H1 (cell line): ENCODE measurements around the gene FBXO41. TPM values are rescaled to one million over a fixed set of nuclear protein-coding genes. Genes with fewer than 3 reads are reported as not detected.
A peak's percentile ranks its signal among the peaks of the same experiment; 100 is the strongest.

Source experiments
- CTCF ChIA-PET: fragments of 300-600 bp; sonication (Branson Sonifier 250); formaldehyde crosslinking; loops from one replicate; lab custom pipeline; 2021; ENCODE audit not compliant: partially characterized antibody; lab: Charles Lee
- POLR2A ChIA-PET: fragments of 300-600 bp; sonication (Branson Sonifier 250); formaldehyde crosslinking; loops from one replicate; lab custom pipeline; 2021; ENCODE audit warnings: inconsistent platforms; ENCODE audit not compliant: partially characterized antibody; lab: Charles Lee
- DNase-seq, 2 experiments: peaks; one replicate each; pipeline versions ENCODE4 v3.0.0 to v3.0.0-alpha.2; 2010 to 2022; ENCODE audit warnings: low spot score in 2 of 2, low read depth in 1 of 2, mixed read lengths in 1 of 2
- FAIRE-seq: peaks from 2 replicates; lab custom pipeline; 2011; peaks lifted over from hg19 to GRCh38; lab: Jason Lieb, UNC
- H2AFZ ChIP-seq: 2 replicates; pipeline ENCODE4 v1.8.1; 2012; ENCODE audit warnings: low read length, inconsistent platforms
- H2AK5ac ChIP-seq: 2 replicates; pipeline ENCODE4 v1.6.1; 2013; ENCODE audit warnings: low read depth, low read length
- H2BK120ac ChIP-seq: replicated peaks from 2 replicates; pipeline ENCODE3; 2013; ENCODE audit warnings: low read depth, low read length, inconsistent platforms
- H2BK12ac ChIP-seq: 2 replicates; pipeline ENCODE4 v1.6.1; 2013; ENCODE audit warnings: low read depth, low read length
- H2BK15ac ChIP-seq: 2 replicates; pipeline ENCODE4 v1.6.1; 2013; ENCODE audit warnings: low read length
- H2BK20ac ChIP-seq: 2 replicates; pipeline ENCODE4 v1.6.1; 2013; ENCODE audit warnings: low read length
- H2BK5ac ChIP-seq: 2 replicates; pipeline ENCODE4 v1.6.1; 2013; ENCODE audit warnings: low read depth, low read length
- H3K14ac ChIP-seq: 2 replicates; pipeline ENCODE4 v1.6.1; 2013; ENCODE audit warnings: inconsistent platforms; ENCODE audit not compliant: insufficient read length
- H3K18ac ChIP-seq: 2 replicates; pipeline ENCODE4 v1.6.1; 2013; ENCODE audit warnings: low read length; ENCODE audit errors: extremely low read depth
- H3K23ac ChIP-seq: 2 replicates; pipeline ENCODE4 v1.6.1; 2013; ENCODE audit warnings: inconsistent platforms; ENCODE audit not compliant: insufficient read length
- H3K23me2 ChIP-seq: 2 replicates; pipeline ENCODE4 v1.6.1; 2013; ENCODE audit warnings: low read depth, low read length
- H3K27ac ChIP-seq: 2 replicates; pipeline ENCODE4 v1.6.1; 2011; ENCODE audit warnings: low read depth, low read length, inconsistent platforms
- H3K27me3 ChIP-seq, 4 experiments: replicated peaks in 1 of 4; 1 replicate in 1 of 4; 2 replicates in 3 of 4; pipeline versions ENCODE4 v1.6.1 to v1.8.1; 2011 to 2013; ENCODE audit warnings: low read length in 3 of 4, mild to moderate bottlenecking in 3 of 4, inconsistent platforms in 2 of 4, mixed read lengths in 2 of 4, moderate library complexity in 1 of 4; ENCODE audit not compliant: control insufficient read depth in 3 of 4, insufficient read depth in 3 of 4; ENCODE audit errors: extremely low read depth in 1 of 4
- H3K36me3 ChIP-seq, 4 experiments: 2 replicates each; pipeline versions ENCODE4 v1.6.1 to v1.8.1; 2011 to 2013; ENCODE audit warnings: mild to moderate bottlenecking in 4 of 4, low read length in 3 of 4, moderate library complexity in 2 of 4, control low read depth in 1 of 4, inconsistent platforms in 1 of 4; ENCODE audit not compliant: insufficient read depth in 4 of 4, control insufficient read depth in 2 of 4
- H3K4ac ChIP-seq: replicated peaks from 2 replicates; pipeline ENCODE3; 2013; ENCODE audit warnings: low read length, low read depth, mixed read lengths, inconsistent platforms; ENCODE audit not compliant: insufficient read length
- H3K4me1 ChIP-seq, 4 experiments: replicated peaks in 1 of 4; 1 replicate in 1 of 4; 2 replicates in 3 of 4; pipeline versions ENCODE4 v1.6.1 to v1.8.1; 2011 to 2013; ENCODE audit warnings: low read length in 3 of 4, inconsistent platforms in 2 of 4, mixed read lengths in 1 of 4; ENCODE audit not compliant: insufficient read depth in 4 of 4, control insufficient read depth in 3 of 4
- H3K4me2 ChIP-seq, 2 experiments: 2 replicates each; pipeline versions ENCODE4 v1.6.1 to v1.8.1; 2011 to 2013; ENCODE audit warnings: low read depth in 2 of 2, low read length in 2 of 2, control low read depth in 1 of 2, inconsistent platforms in 1 of 2, mild to moderate bottlenecking in 1 of 2; ENCODE audit not compliant: insufficient read depth in 1 of 2
- H3K4me3 ChIP-seq, 4 experiments: fragments of 200-600, 300-600 bp in 1 of 4; sonication (generic), shearing (Covaris generic), sonication (Bioruptor Twin) in 1 of 4; 2 replicates each; pipeline versions ENCODE4 v1.5.1 to v1.8.1; 2011 to 2016; ENCODE audit warnings: low read length in 4 of 4, low read depth in 3 of 4, control low read depth in 2 of 4, inconsistent platforms in 2 of 4, mild to moderate bottlenecking in 2 of 4, mixed read lengths in 1 of 4, moderate library complexity in 1 of 4; ENCODE audit not compliant: insufficient read depth in 2 of 4; ENCODE audit errors: extremely low read depth in 1 of 4
- H3K56ac ChIP-seq: replicated peaks from 2 replicates; pipeline ENCODE3; 2013; ENCODE audit warnings: low read depth, mild to moderate bottlenecking, mixed read lengths, low read length, inconsistent platforms; ENCODE audit not compliant: insufficient read length
- H3K79me1 ChIP-seq: 2 replicates; pipeline ENCODE4 v1.6.1; 2013; ENCODE audit warnings: low read depth, low read length, control low read depth
- H3K79me2 ChIP-seq, 2 experiments: 2 replicates each; pipeline versions ENCODE4 v1.6.1 to v1.8.1; 2012 to 2013; ENCODE audit warnings: low read length in 2 of 2, mild to moderate bottlenecking in 2 of 2, inconsistent platforms in 1 of 2; ENCODE audit not compliant: insufficient read depth in 2 of 2, control insufficient read depth in 1 of 2
- H3K9ac ChIP-seq, 4 experiments: replicated peaks in 1 of 4; 1 replicate in 1 of 4; 2 replicates in 3 of 4; pipeline versions ENCODE4 v1.6.1 to v1.8.1; 2011 to 2013; ENCODE audit warnings: low read depth in 3 of 4, low read length in 3 of 4, control low read depth in 2 of 4, mild to moderate bottlenecking in 2 of 4, moderate library complexity in 2 of 4, inconsistent platforms in 1 of 4; ENCODE audit errors: extremely low read depth in 1 of 4
- H3K9me3 ChIP-seq, 2 experiments: 2 replicates each; pipeline versions ENCODE4 v1.6.1 to v1.8.1; 2012 to 2013; ENCODE audit warnings: mild to moderate bottlenecking in 2 of 2, moderate library complexity in 2 of 2, control low read depth in 1 of 2, inconsistent platforms in 1 of 2, low read depth in 1 of 2, low read length in 1 of 2, mixed read lengths in 1 of 2; ENCODE audit not compliant: insufficient read depth in 2 of 2
- H4K20me1 ChIP-seq, 2 experiments: replicated peaks in 1 of 2; 2 replicates each; pipeline versions ENCODE3 to v1.8.1; 2011 to 2013; ENCODE audit warnings: inconsistent platforms in 2 of 2, low read length in 2 of 2, mild to moderate bottlenecking in 1 of 2; ENCODE audit not compliant: insufficient read depth in 2 of 2, control insufficient read depth in 1 of 2
- H4K5ac ChIP-seq: 2 replicates; pipeline ENCODE4 v1.6.1; 2013; ENCODE audit warnings: low read length, low read depth, mixed read lengths, inconsistent platforms; ENCODE audit not compliant: insufficient read length
- H4K8ac ChIP-seq: 2 replicates; pipeline ENCODE4 v1.8.0; 2013; ENCODE audit warnings: mild to moderate bottlenecking, moderate library complexity, low read length, inconsistent platforms; ENCODE audit not compliant: insufficient read depth; ENCODE audit errors: extremely low read depth
- H4K91ac ChIP-seq: replicated peaks from 2 replicates; pipeline ENCODE3; 2013; ENCODE audit warnings: low read length, mixed read lengths, inconsistent platforms; ENCODE audit not compliant: insufficient read length
- ASH2L ChIP-seq: fragments of 200-600, 300-600 bp; sonication (generic); IDR thresholded peaks from one replicate; pipeline ENCODE4 v1.7.1; 2017; ENCODE audit warnings: low read length
- ATF2 ChIP-seq: IDR thresholded peaks from 2 replicates; pipeline ENCODE4 v1.6.1; 2012; ENCODE audit warnings: low read length, inconsistent platforms
- BACH1 ChIP-seq: IDR thresholded peaks from 2 replicates; pipeline ENCODE4 v1.6.1; 2012; ENCODE audit warnings: low read length, improper control_type of control experiment
- CBX8 ChIP-seq: fragments of 300-800, 300-1000 bp; sonication (generic); IDR thresholded peaks from 2 replicates; pipeline ENCODE4 v1.7.1; 2016; ENCODE audit warnings: low read depth, low read length, borderline replicate concordance
- CREB1 ChIP-seq: IDR thresholded peaks from 2 replicates; pipeline ENCODE4 v1.6.1; 2012; ENCODE audit warnings: inconsistent platforms
- EGR1 ChIP-seq: IDR thresholded peaks from 2 replicates; pipeline ENCODE4 v1.6.1; 2011; ENCODE audit warnings: low read depth, low read length, borderline replicate concordance
- EP300 ChIP-seq, 2 experiments: IDR thresholded peaks; 1 replicate in 1 of 2; 2 replicates in 1 of 2; pipeline ENCODE4 v1.6.1; 2011 to 2012; ENCODE audit warnings: low read depth in 2 of 2, low read length in 2 of 2, mild to moderate bottlenecking in 2 of 2, borderline replicate concordance in 1 of 2, inconsistent platforms in 1 of 2, moderate library complexity in 1 of 2
- FOSL1 ChIP-seq: IDR thresholded peaks from 2 replicates; pipeline ENCODE4 v1.6.1; 2011; ENCODE audit warnings: mild to moderate bottlenecking, low read depth, low read length, moderate library complexity; ENCODE audit not compliant: insufficient read depth
- HDAC6 ChIP-seq: IDR thresholded peaks from one replicate; pipeline ENCODE4 v1.7.1; 2012; ENCODE audit warnings: low read depth, mild to moderate bottlenecking, inconsistent platforms, low read length, moderate library complexity
- MAFK ChIP-seq: IDR thresholded peaks from 2 replicates; pipeline ENCODE4 v1.6.1; 2012; ENCODE audit warnings: low read depth, mild to moderate bottlenecking, improper control_type of control experiment, low read length
- POLR2A ChIP-seq, 2 experiments: IDR thresholded peaks; 1 replicate in 1 of 2; 2 replicates in 1 of 2; pipeline ENCODE4 v1.6.1; 2011; ENCODE audit warnings: low read depth in 2 of 2, low read length in 2 of 2, mild to moderate bottlenecking in 2 of 2; ENCODE audit errors: control extremely low read depth in 1 of 2
- SIX5 ChIP-seq: IDR thresholded peaks from 2 replicates; pipeline ENCODE4 v1.6.1; 2011; ENCODE audit warnings: mild to moderate bottlenecking, low read depth, low read length
- WGBS, 2 experiments: shearing (Covaris generic) in 1 of 2; methylation state at CpG; one replicate each; pipeline versions ENCODE4 v1.1.6 to v1.1.7; 2013 to 2015; ENCODE audit warnings: low lambda C conversion rate in 2 of 2, mixed read lengths in 2 of 2, inconsistent platforms in 1 of 2, low coverage in 1 of 2, missing lambda C conversion rate in 1 of 2; ENCODE audit not compliant: insufficient replicate concordance in 2 of 2, insufficient coverage in 1 of 2, insufficient read length in 1 of 2; ENCODE audit errors: extremely low coverage in 1 of 2, missing lambda C conversion rate in 1 of 2; 5-methylcytosine and 5-hydroxymethylcytosine counted together
- polyA plus RNA-seq, 7 experiments: library from polyadenylated mRNA; depleted of rRNA in 3 of 7; stranded (reverse) in 5 of 7; unstranded in 2 of 7; fragments of >200 nt in 5 of 7; fragments of 200-250 nt in 2 of 7; gene quantifications; 1 replicate in 5 of 7; 2 replicates in 1 of 7; 4 replicates in 1 of 7; pipeline versions ENCODE4 v1.2.1 to v1.2.3, GENCODE V29; 2011 to 2013; ENCODE audit warnings: missing spikeins in 2 of 7, mixed read lengths in 2 of 7
- total RNA-seq: library from RNA; stranded (reverse); fragmentation: NEBNext Ultra II Directional; extraction: Animal tissue kit (Norgen Biotek cat#: 25700); gene quantifications from 2 replicates; pipeline ENCODE4 v1.2.1, GENCODE V29; 2021
- TF ChIP-seq, protein P1 (sequence below): IDR thresholded peaks from 2 replicates; pipeline ENCODE4 v1.6.1; 2012; ENCODE audit warnings: inconsistent platforms

The FBXO41 gene
- total and polyA plus RNA-seq, 2 of the 8 experiments (the other 6 are each of a cell fraction or from before 2014, with no cell fraction given) = 11.2 to 14.3 TPM

DNA sequence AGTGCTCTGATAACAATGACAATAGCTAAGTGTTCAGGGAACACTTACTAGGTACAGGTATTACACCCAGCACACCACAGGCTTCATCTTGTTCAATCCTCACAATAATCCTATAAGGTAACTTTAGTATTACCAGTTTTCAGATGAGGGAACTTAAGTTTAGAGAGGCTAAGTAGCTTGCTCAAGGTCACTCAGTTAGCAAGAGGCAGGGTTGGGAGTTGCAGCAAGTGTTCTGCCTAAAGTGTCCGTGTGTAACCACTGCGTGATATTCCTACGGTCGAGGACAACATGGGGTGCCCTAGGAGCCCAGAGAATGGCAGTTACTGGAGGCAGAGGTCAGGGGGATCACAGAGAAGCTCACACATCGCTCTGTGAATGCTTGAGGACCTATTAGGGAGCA, 39.3 kb upstream of the FBXO41 start:
- Histone ChIP-seq H3K79me1 (no peaks in the 10 kb centered on the region), H2BK5ac (no peak overlapping the region), H3K4ac (no peak overlapping the region), H3K9me3 (no peaks in the 10 kb centered on the region), H3K79me2 (no peaks in the 10 kb centered on the region), H3K27me3 (no peaks in the 10 kb centered on the region), H4K91ac (no peak overlapping the region), H2BK12ac (no peak overlapping the region), H3K23ac (no peak overlapping the region), H2BK120ac (no peak overlapping the region), H3K18ac (no peak overlapping the region), H3K9ac (no peak overlapping the region), H3K27ac (no peak overlapping the region), H3K4me1 (no peaks in the 10 kb centered on the region), H2BK15ac (no peak overlapping the region), H3K4me2 (no peak overlapping the region), H3K56ac (no peak overlapping the region), H4K5ac (no peak overlapping the region), H3K36me3 (no peaks in the 10 kb centered on the region), H3K4me3 (no peak overlapping the region), H3K14ac (no peak overlapping the region), H2BK20ac (no peak overlapping the region), H2AFZ (peak overlapping the region; percentile 57; the same call in 1 of the 2 replicates), H4K20me1 (no peaks in the 10 kb centered on the region), H2AK5ac (no peak overlapping the region), H3K23me2 (no peaks in the 10 kb centered on the region), H4K8ac (no peak overlapping the region)
- FAIRE-seq (no peak), DNase-seq (no peak)
- WGBS, 2 experiments = 90% methylated on average over 5 of the region's 5 CpGs; no CpG with 5 or more reads in 1 of the 2 experiments
- POLR2A ChIA-PET = no interaction called here
- CTCF ChIA-PET = interaction anchor here (0.6 kb wide), 1 partner anchor 455 kb away, joined by 3 read pairs; no protein-coding TSS in a partner anchor
- TF ChIP-seq POLR2A (IDR thresholded peaks at IDR 0.05; ENCODE audit: control extremely low read depth in 1 of 2, low read depth in 2 of 2, low read length in 2 of 2) (no peak), MAFK (no peak), BACH1 (no peak), EP300 (IDR thresholded peaks at IDR 0.05; ENCODE audit: borderline replicate concordance in 1 of 2, low read depth in 2 of 2, low read length in 2 of 2) (no peak), CREB1 (no peak), EGR1 (no peak), ATF2 (no peak), ASH2L (no peak), SIX5 (no peak), HDAC6 (no peak), CBX8 (no peak), FOSL1 (no peak)
- TF ChIP-seq, protein P1, sequence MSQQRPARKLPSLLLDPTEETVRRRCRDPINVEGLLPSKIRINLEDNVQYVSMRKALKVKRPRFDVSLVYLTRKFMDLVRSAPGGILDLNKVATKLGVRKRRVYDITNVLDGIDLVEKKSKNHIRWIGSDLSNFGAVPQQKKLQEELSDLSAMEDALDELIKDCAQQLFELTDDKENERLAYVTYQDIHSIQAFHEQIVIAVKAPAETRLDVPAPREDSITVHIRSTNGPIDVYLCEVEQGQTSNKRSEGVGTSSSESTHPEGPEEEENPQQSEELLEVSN = no peak
